GM18519 (cell line): ENCODE data around the gene AIG1.
"Not testable (repeated sequence)": the region's sequence is repeated elsewhere in the genome, so short reads cannot be mapped to it uniquely, and the experiment has no call there.

ENCODE experiments used
- ATAC-seq: cut with Tn5 transposase; IDR thresholded peaks from one replicate; pipeline ENCODE4 v1.9.1; 2021; ENCODE audit warnings: mild to moderate bottlenecking, moderate library complexity; ENCODE audit not compliant: unreplicated experiment, low FRiP score

Gene AIG1

GRCh38 chr6:143055213-143055612 lies 5.5 kb upstream of the AIG1 start:
- no peak for ATAC-seq

- ATAC-seq: no peak
These were observed 4.8 kb upstream of the AIG1 start for GRCh38 chr6:143055891-143056290.

- no peak for ATAC-seq
These were observed 1.7 kb upstream of the AIG1 start for GRCh38 chr6:143058987-143059386.

- no peak for ATAC-seq
These were observed 881 bp upstream of the AIG1 start for GRCh38 chr6:143059663-143060353.

GRCh38 chr6:143060354-143060805 lies 309 bp upstream of the AIG1 start:
- ATAC-seq: peak; percentile 50

GRCh38 chr6:143061597-143062385 lies 1.1 kb downstream of the AIG1 start:
- ATAC-seq: no peak

GRCh38 chr6:143062551-143062950 lies 1.9 kb downstream of the AIG1 start:
- no peak for ATAC-seq

- ATAC-seq: no peak
These were observed 2.9 kb downstream of the AIG1 start for GRCh38 chr6:143063631-143064030.

- no peak for ATAC-seq
These were observed 3.6 kb downstream of the AIG1 start for GRCh38 chr6:143064271-143064670.

GRCh38 chr6:143064951-143065683 lies 4.4 kb downstream of the AIG1 start:
- ATAC-seq: no peak

- ATAC-seq: no peak
These were observed 7.3 kb downstream of the AIG1 start for GRCh38 chr6:143068001-143068400.

- no peak for ATAC-seq
These were observed 13.4 kb downstream of the AIG1 start for GRCh38 chr6:143074101-143074500.

GRCh38 chr6:143074670-143075318 lies 14.1 kb downstream of the AIG1 start:
- ATAC-seq: no peak

- no peak for ATAC-seq
These were observed 18.0 kb downstream of the AIG1 start for GRCh38 chr6:143078468-143079324.

GRCh38 chr6:143079325-143079640 lies 18.6 kb downstream of the AIG1 start:
- no peak for ATAC-seq

- ATAC-seq: not testable (repeated sequence)
These were observed 21.6 kb downstream of the AIG1 start for GRCh38 chr6:143082274-143082673.

- not testable (repeated sequence) for ATAC-seq
These were observed 23.3 kb downstream of the AIG1 start for GRCh38 chr6:143084019-143084418.

GRCh38 chr6:143087335-143087734 lies 26.6 kb downstream of the AIG1 start:
- not testable (repeated sequence) for ATAC-seq

GRCh38 chr6:143087856-143088255 lies 27.2 kb downstream of the AIG1 start:
- no peak for ATAC-seq
